HEK293 (cell line): ENCODE data around the gene UTP15.

Source experiments
- HOXA7 ChIP-seq: sonication (generic); formaldehyde crosslinking; IDR thresholded peaks from 2 replicates; pipeline ENCODE4 v1.8.1; 2022; ENCODE audit warnings: missing genetic modification reagents, borderline replicate concordance
- SP2 ChIP-seq: fragments of 450-650 bp; formaldehyde crosslinking; IDR thresholded peaks from 2 replicates; pipeline ENCODE4 v1.5.1; 2016; ENCODE audit warnings: missing biosample characterization, missing genetic modification characterization
- ZBTB20 ChIP-seq: fragments of 450-650 bp; formaldehyde crosslinking; IDR thresholded peaks from 2 replicates; pipeline ENCODE4 v1.5.1; 2016; ENCODE audit warnings: missing biosample characterization, missing genetic modification characterization
- ZNF133 ChIP-seq: fragments of 450-650 bp; formaldehyde crosslinking; IDR thresholded peaks from 2 replicates; pipeline ENCODE4 v1.5.1; 2016; ENCODE audit warnings: missing biosample characterization, missing genetic modification characterization
- ZNF169 ChIP-seq: fragments of 450-650 bp; formaldehyde crosslinking; IDR thresholded peaks from 2 replicates; pipeline ENCODE4 v1.5.1; 2016; ENCODE audit warnings: missing biosample characterization, missing genetic modification characterization
- ZNF501 ChIP-seq: fragments of 450-650 bp; formaldehyde crosslinking; IDR thresholded peaks from 2 replicates; pipeline ENCODE4 v1.5.1; 2016; ENCODE audit warnings: missing biosample characterization, missing genetic modification characterization
- ZNF510 ChIP-seq: fragments of 450-650 bp; formaldehyde crosslinking; IDR thresholded peaks from 2 replicates; pipeline ENCODE4 v1.5.1; 2018; ENCODE audit warnings: mild to moderate bottlenecking, missing genetic modification characterization, missing biosample characterization; ENCODE audit not compliant: insufficient replicate concordance
- TF ChIP-seq, protein P1 (sequence below): fragments of 450-650 bp; formaldehyde crosslinking; IDR thresholded peaks from 2 replicates; pipeline ENCODE4 v1.5.1; 2016; ENCODE audit warnings: missing biosample characterization, missing genetic modification characterization
- TF ChIP-seq, protein P2 (sequence below): sonication (generic); formaldehyde crosslinking; IDR thresholded peaks from 2 replicates; pipeline ENCODE4 v1.8.1; 2022; ENCODE audit warnings: mild to moderate bottlenecking, moderate library complexity, missing genetic modification reagents
- TF ChIP-seq, protein P3 (sequence below): fragments of 450-650 bp; formaldehyde crosslinking; optimal IDR thresholded peaks from 2 replicates; pipeline ENCODE3; 2016; ENCODE audit warnings: missing biosample characterization, mild to moderate bottlenecking, missing genetic modification characterization
- TF ChIP-seq, protein P4 (sequence below): fragments of 450-650 bp; IDR thresholded peaks from 2 replicates; pipeline ENCODE4 v1.5.1; 2018; ENCODE audit warnings: missing biosample characterization, missing genetic modification characterization

DNA sequence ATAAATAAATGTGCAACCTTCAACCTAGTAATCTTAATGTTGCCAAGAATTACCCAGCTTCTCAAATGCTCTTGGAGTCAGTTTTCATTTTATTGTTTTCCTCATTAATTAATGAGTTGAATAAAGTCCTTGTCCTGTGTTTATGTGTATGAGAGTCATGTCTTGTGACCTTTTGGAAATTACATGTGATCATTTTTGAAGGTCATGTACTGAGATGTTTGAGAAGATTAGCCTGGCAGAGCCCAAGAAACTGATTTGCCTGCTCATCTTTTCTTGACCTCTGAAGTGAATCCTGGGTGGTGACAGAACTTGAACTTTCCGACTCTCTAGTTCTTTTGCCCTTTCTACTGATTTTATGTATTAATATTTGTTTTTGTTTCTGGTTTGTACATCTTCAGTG, 15.5 kb upstream of the UTP15 start:
- TF ChIP-seq ZNF501 (tag by site-specific recombination) (no peak), SP2 (no peak), HOXA7 (no peak), ZNF510 (no peak), ZNF133 (tag by site-specific recombination) (no peak), ZBTB20 (tag by site-specific recombination) (no peak), ZNF169 (tag by site-specific recombination) (no peak)
- TF ChIP-seq, protein P1, sequence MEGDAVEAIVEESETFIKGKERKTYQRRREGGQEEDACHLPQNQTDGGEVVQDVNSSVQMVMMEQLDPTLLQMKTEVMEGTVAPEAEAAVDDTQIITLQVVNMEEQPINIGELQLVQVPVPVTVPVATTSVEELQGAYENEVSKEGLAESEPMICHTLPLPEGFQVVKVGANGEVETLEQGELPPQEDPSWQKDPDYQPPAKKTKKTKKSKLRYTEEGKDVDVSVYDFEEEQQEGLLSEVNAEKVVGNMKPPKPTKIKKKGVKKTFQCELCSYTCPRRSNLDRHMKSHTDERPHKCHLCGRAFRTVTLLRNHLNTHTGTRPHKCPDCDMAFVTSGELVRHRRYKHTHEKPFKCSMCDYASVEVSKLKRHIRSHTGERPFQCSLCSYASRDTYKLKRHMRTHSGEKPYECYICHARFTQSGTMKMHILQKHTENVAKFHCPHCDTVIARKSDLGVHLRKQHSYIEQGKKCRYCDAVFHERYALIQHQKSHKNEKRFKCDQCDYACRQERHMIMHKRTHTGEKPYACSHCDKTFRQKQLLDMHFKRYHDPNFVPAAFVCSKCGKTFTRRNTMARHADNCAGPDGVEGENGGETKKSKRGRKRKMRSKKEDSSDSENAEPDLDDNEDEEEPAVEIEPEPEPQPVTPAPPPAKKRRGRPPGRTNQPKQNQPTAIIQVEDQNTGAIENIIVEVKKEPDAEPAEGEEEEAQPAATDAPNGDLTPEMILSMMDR: no peak
- TF ChIP-seq, protein P2, sequence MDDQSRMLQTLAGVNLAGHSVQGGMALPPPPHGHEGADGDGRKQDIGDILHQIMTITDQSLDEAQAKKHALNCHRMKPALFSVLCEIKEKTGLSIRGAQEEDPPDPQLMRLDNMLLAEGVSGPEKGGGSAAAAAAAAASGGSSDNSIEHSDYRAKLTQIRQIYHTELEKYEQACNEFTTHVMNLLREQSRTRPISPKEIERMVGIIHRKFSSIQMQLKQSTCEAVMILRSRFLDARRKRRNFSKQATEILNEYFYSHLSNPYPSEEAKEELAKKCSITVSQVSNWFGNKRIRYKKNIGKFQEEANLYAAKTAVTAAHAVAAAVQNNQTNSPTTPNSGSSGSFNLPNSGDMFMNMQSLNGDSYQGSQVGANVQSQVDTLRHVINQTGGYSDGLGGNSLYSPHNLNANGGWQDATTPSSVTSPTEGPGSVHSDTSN (CRISPR knock-in tag): no peak
- TF ChIP-seq, protein P3, sequence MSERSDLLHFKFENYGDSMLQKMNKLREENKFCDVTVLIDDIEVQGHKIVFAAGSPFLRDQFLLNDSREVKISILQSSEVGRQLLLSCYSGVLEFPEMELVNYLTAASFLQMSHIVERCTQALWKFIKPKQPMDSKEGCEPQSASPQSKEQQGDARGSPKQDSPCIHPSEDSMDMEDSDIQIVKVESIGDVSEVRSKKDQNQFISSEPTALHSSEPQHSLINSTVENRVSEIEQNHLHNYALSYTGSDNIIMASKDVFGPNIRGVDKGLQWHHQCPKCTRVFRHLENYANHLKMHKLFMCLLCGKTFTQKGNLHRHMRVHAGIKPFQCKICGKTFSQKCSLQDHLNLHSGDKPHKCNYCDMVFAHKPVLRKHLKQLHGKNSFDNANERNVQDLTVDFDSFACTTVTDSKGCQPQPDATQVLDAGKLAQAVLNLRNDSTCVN: no peak
- TF ChIP-seq, protein P4, sequence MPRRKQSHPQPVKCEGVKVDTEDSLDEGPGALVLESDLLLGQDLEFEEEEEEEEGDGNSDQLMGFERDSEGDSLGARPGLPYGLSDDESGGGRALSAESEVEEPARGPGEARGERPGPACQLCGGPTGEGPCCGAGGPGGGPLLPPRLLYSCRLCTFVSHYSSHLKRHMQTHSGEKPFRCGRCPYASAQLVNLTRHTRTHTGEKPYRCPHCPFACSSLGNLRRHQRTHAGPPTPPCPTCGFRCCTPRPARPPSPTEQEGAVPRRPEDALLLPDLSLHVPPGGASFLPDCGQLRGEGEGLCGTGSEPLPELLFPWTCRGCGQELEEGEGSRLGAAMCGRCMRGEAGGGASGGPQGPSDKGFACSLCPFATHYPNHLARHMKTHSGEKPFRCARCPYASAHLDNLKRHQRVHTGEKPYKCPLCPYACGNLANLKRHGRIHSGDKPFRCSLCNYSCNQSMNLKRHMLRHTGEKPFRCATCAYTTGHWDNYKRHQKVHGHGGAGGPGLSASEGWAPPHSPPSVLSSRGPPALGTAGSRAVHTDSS (tag by site-specific recombination): no peak
